Measurements from ENCODE around the gene WWC2. TPM values are rescaled to one million over a fixed set of nuclear protein-coding genes. Genes with fewer than 3 reads are reported as not detected.

WWC2 gene
- total RNA-seq, 1 donor from 2014 or later: 17.3 TPM

- peak; percentile 71 for DNase-seq (ENCODE audit: low read depth)
These were observed 101.4 kb downstream of the WWC2 start for GRCh38 chr4:183200453-183200852.

- DNase-seq (ENCODE audit: low read depth): peak; percentile 61
These were observed 102.3 kb downstream of the WWC2 start for GRCh38 chr4:183201331-183201730.

- DNase-seq (ENCODE audit: low read depth): no peak
These were observed 103.5 kb downstream of the WWC2 start for GRCh38 chr4:183202523-183202922.

GRCh38 chr4:183204793-183205192, 105.7 kb downstream of the WWC2 start:
- no peak for DNase-seq (ENCODE audit: low read depth)

- DNase-seq (ENCODE audit: low read depth): no peak
These were observed 106.1 kb downstream of the WWC2 start for GRCh38 chr4:183205193-183205592.

GRCh38 chr4:183205709-183206108, 106.7 kb downstream of the WWC2 start:
- DNase-seq (ENCODE audit: low read depth): no peak

GRCh38 chr4:183211533-183211932, 112.5 kb downstream of the WWC2 start:
- DNase-seq (ENCODE audit: low read depth): no peak

GRCh38 chr4:183213996-183214395, 114.9 kb downstream of the WWC2 start:
- no peak for DNase-seq (ENCODE audit: low read depth)

- DNase-seq (ENCODE audit: low read depth): peak; percentile 75
These were observed 115.9 kb downstream of the WWC2 start for GRCh38 chr4:183214912-183215488.

GRCh38 chr4:183220236-183220635, 121.2 kb downstream of the WWC2 start:
- DNase-seq (ENCODE audit: low read depth): no peak

GRCh38 chr4:183223053-183223452, 124.0 kb downstream of the WWC2 start:
- DNase-seq (ENCODE audit: low read depth): no peak

- DNase-seq (ENCODE audit: low read depth): no peak
These were observed 130.3 kb downstream of the WWC2 start for GRCh38 chr4:183229397-183229796.

- DNase-seq (ENCODE audit: low read depth): peak; percentile 75
These were observed 141.7 kb downstream of the WWC2 start for GRCh38 chr4:183240581-183241321.

- DNase-seq (ENCODE audit: low read depth): peak; percentile 73
These were observed 142.2 kb downstream of the WWC2 start for GRCh38 chr4:183241322-183241640.

- DNase-seq (ENCODE audit: low read depth): no peak
These were observed 142.7 kb downstream of the WWC2 start for GRCh38 chr4:183241721-183242151.

GRCh38 chr4:183242291-183242690, 143.2 kb downstream of the WWC2 start:
- DNase-seq (ENCODE audit: low read depth): no peak

GRCh38 chr4:183244019-183244418, 145.0 kb downstream of the WWC2 start:
- no peak for DNase-seq (ENCODE audit: low read depth)

- DNase-seq (ENCODE audit: low read depth): no peak
These were observed 145.4 kb downstream of the WWC2 start for GRCh38 chr4:183244506-183244905.

GRCh38 chr4:183248201-183248600, 149.1 kb downstream of the WWC2 start:
- DNase-seq (ENCODE audit: low read depth): no peak

- peak; percentile 53 for DNase-seq (ENCODE audit: low read depth)
These were observed 150.8 kb downstream of the WWC2 start for GRCh38 chr4:183249854-183250253.

GRCh38 chr4:183250831-183251230, 151.8 kb downstream of the WWC2 start:
- DNase-seq (ENCODE audit: low read depth): no peak

GRCh38 chr4:183252959-183253358, 153.9 kb downstream of the WWC2 start:
- peak; percentile 29 for DNase-seq (ENCODE audit: low read depth)

- DNase-seq (ENCODE audit: low read depth): no peak
These were observed 154.4 kb downstream of the WWC2 start for GRCh38 chr4:183253451-183253850.
